ENCODE results near the gene ATG13. TPM values are rescaled to one million over a fixed set of nuclear protein-coding genes. Genes with fewer than 3 reads are reported as not detected.

The ATG13 gene
- total and polyA plus RNA-seq, 2 of the 4 experiments (the other 2 are of a cell fraction), result 43.0 to 49.7 TPM

DNA sequence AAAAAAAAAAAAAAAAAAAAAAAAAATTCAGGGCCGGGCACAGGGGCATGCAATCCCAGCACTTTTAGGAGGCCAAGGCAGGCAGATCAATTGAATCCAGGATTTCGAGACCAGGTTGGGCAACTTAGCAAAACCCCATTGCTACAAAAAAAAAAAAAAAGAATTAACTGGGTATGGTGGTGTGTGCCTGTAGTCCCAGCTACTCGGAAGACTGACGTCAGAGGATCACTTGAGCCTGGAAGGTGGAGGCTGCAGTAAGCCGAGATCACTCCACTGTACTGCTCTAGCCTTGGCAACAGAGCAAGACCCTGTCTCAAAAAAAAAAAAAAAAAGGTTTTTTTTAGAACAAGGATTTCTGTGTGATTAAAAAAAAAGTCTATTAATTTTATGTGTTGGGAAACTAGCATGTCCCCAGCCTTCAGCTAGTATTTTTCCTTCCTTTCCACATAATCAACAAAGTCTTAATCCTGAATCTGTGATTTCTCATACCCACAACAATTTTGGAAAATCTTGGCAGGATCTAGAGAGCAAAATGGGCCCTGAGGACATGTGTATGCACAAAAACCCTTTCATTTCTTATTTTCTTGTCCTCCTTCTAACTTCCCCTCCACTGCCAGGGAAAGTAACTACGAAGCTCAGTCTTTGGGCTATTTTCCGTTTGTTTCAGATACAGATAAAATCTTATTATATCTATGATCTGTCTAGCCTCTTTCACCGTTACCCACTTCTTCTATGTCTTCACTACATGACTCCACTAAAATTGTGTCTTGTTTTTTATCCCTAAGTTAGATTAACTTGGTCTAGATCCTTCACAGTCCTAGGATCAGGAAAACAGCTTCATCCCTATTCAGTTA is 17.8 kb upstream of the ATG13 start:
- no peak overlapping the region for H3K9ac ChIP-seq (ENCODE audit: low read depth, low read length)
- H3K9me1 ChIP-seq (ENCODE audit: insufficient read depth, low read length), result 0 out of 2 replicates have a peak, but pooled peaks cover 3% of the 10 kb centered on the region
- TF ChIP-seq, protein P1, sequence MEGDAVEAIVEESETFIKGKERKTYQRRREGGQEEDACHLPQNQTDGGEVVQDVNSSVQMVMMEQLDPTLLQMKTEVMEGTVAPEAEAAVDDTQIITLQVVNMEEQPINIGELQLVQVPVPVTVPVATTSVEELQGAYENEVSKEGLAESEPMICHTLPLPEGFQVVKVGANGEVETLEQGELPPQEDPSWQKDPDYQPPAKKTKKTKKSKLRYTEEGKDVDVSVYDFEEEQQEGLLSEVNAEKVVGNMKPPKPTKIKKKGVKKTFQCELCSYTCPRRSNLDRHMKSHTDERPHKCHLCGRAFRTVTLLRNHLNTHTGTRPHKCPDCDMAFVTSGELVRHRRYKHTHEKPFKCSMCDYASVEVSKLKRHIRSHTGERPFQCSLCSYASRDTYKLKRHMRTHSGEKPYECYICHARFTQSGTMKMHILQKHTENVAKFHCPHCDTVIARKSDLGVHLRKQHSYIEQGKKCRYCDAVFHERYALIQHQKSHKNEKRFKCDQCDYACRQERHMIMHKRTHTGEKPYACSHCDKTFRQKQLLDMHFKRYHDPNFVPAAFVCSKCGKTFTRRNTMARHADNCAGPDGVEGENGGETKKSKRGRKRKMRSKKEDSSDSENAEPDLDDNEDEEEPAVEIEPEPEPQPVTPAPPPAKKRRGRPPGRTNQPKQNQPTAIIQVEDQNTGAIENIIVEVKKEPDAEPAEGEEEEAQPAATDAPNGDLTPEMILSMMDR (conservative IDR thresholded peaks at IDR 0.05; ENCODE audit: low read depth, low read length), result no peak
- TF ChIP-seq FOS (IDR thresholded peaks at IDR 0.05; ENCODE audit: low read depth, low read length), result no peak
- no peak for TF ChIP-seq POLR2A (IDR thresholded peaks at IDR 0.05; ENCODE audit: low read depth, low read length)
- TF ChIP-seq, protein P2, sequence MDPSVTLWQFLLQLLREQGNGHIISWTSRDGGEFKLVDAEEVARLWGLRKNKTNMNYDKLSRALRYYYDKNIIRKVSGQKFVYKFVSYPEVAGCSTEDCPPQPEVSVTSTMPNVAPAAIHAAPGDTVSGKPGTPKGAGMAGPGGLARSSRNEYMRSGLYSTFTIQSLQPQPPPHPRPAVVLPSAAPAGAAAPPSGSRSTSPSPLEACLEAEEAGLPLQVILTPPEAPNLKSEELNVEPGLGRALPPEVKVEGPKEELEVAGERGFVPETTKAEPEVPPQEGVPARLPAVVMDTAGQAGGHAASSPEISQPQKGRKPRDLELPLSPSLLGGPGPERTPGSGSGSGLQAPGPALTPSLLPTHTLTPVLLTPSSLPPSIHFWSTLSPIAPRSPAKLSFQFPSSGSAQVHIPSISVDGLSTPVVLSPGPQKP (IDR thresholded peaks at IDR 0.05; ENCODE audit: borderline replicate concordance, low read depth, low read length), result no peak
- TF ChIP-seq MAFK (IDR thresholded peaks at IDR 0.05; ENCODE audit: low read depth, low read length), result no peak
- TF ChIP-seq CEBPB (IDR thresholded peaks at IDR 0.05; ENCODE audit: low read depth, low read length), result no peak
- BruUV-seq (replicated peaks), result no TSS peak
- H4K91ac ChIP-seq (ENCODE audit: insufficient read depth, low read depth, low read length), result no peak overlapping the region
- no peak overlapping the region for H2BK5ac ChIP-seq (ENCODE audit: low read depth, low read length, poor library complexity, severe bottlenecking)
- H3K23ac ChIP-seq (ENCODE audit: low read depth, low read length), result no peak overlapping the region
- no peak overlapping the region for H2BK15ac ChIP-seq (ENCODE audit: low read depth, low read length)
- no peak overlapping the region for H4K8ac ChIP-seq (ENCODE audit: low read depth in 2 of 2, low read length in 2 of 2)
- DNase-seq (no peak), ATAC-seq (ENCODE audit: low read depth) (no peak)
- no peak overlapping the region for H3K14ac ChIP-seq (replicated peaks; ENCODE audit: low read depth, low read length)
- no peak overlapping the region for H2AK5ac ChIP-seq (ENCODE audit: low read depth, low read length)
- no peaks in the 10 kb centered on the region for H3K79me1 ChIP-seq (ENCODE audit: low read depth in 1 of 2, low read length in 2 of 2)
- CTCF ChIA-PET, result interaction anchor here (1.1 kb wide), 1 partner anchor 116 kb away, joined by 7 read pairs; no protein-coding TSS in a partner anchor
- no peak overlapping the region for H3K4ac ChIP-seq (ENCODE audit: low read depth, low read length)
- intact Hi-C loops (cut with micrococcal nuclease) (no loop called here), dilution Hi-C loops (cut with HindIII; ENCODE audit: low sequenced_read_pairs, unreplicated experiment) (no loop called here), in situ Hi-C loops (cut with MboI; ENCODE audit: low sequenced_read_pairs) (no loop called here)
- no peak overlapping the region for H2BK120ac ChIP-seq (ENCODE audit: low read depth, low read length)
- no peak overlapping the region for H3K27ac ChIP-seq (ENCODE audit: insufficient read depth, low read length)
- POLR2A ChIA-PET (ENCODE audit: unreplicated experiment), result interaction anchor here (0.6 kb wide), 1 partner anchor 40 kb away, joined by 5 read pairs; no protein-coding TSS in a partner anchor
- H3K4me2 ChIP-seq (ENCODE audit: low read depth, low read length), result no peak overlapping the region
- H3K9me3 ChIP-seq (ENCODE audit: control insufficient read depth, insufficient read depth, low read length), result no peaks in the 10 kb centered on the region
- no peak overlapping the region for H3K18ac ChIP-seq (ENCODE audit: low read depth, low read length)
- no peak overlapping the region for H2BK20ac ChIP-seq (ENCODE audit: low read depth, low read length)
- no peak overlapping the region for H2AK9ac ChIP-seq (replicated peaks; ENCODE audit: low read depth, low read length, poor library complexity)
- no peak overlapping the region for H2AFZ ChIP-seq (replicated peaks; ENCODE audit: low read length, poor library complexity)
- no peaks in the 10 kb centered on the region for H3K27me3 ChIP-seq (ENCODE audit: control insufficient read depth, insufficient read depth, low read length)
- H3K4me3 ChIP-seq (ENCODE audit: insufficient read depth, low read depth, low read length), result no peak overlapping the region
- H3K36me3 ChIP-seq (ENCODE audit: control insufficient read depth, insufficient read depth, low read length), result 0 out of 2 replicates have a peak, but pooled peaks cover 4% of the 10 kb centered on the region
- H3K4me1 ChIP-seq (ENCODE audit: control insufficient read depth, insufficient read depth, low read length), result 0 out of 2 replicates have a peak, but pooled peaks cover 1% of the 10 kb centered on the region
- H3K56ac ChIP-seq (ENCODE audit: extremely low read depth, insufficient read depth, low read length), result no peak overlapping the region
- no peak overlapping the region for H4K5ac ChIP-seq (ENCODE audit: low read depth, low read length)
- no CpG with 5 or more reads among the region's 8 CpGs for WGBS, 2 experiments (ENCODE audit: extremely low coverage in 2 of 2, insufficient read length in 1 of 2)
- H4K20me1 ChIP-seq (ENCODE audit: insufficient read depth, low read length), result no peaks in the 10 kb centered on the region

Data from IMR-90 (cell line).